Measurements from ENCODE around the gene PXK.

Gene PXK

DNA sequence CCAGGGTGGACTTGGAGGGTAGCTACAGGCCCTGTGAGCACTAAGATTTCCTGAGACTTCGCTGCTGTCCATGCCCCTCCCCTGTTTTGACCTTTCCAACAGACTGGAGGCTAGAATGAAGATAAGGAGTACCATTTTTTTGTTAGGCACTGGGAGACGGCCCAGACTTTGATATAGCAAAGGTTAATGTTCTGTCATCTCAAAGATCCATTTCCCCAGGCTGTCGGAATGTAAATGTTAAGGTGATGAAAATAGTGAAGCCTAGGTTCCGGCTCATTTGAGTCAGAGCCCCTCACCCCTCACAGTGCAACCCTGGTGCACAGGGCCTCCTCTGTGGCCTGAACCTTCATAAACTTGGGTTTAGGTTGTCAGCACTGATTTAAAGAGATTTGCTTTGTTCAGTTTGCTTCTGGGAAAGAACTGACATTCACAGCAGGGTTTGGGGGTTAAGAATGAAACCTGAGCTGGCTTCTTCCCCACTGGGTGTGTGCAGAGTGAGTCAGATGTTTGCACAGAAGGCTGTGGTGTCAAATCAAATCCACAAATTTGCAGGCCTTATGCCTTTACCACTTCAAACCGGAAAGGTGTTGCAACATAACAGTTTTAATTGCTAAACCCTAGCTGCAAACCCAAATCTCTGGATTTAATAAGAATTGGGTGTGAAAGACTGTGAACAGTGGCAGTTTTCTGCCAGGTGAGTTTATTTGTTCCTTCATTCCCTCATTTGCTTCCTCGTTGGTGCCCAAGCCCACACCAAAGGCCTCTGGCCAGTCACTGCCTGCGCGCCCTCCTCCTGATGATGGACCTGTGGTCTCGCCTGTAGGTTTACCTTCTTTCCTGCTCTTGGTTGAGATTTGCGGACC, 138.6 kb downstream of the PXK start:
- DNase-seq = peak; percentile 79

- no peak for DNase-seq
Measured at GRCh38 chr3:58473275-58473674, 140.6 kb downstream of the PXK start.

GRCh38 chr3:58474348-58474911, 141.7 kb downstream of the PXK start:
- no peak for DNase-seq

GRCh38 chr3:58474967-58475578, 142.4 kb downstream of the PXK start:
- DNase-seq = no peak
